Memory B cell (primary cell): ENCODE measurements around the gene ZDHHC11B.
"Not testable (repeated sequence)": the region's sequence is repeated elsewhere in the genome, so short reads cannot be mapped to it uniquely, and the experiment has no call there.

Experiments used
- ATAC-seq: fragments of 150-1000 bp; cut with Tn5 transposase; 2 replicates; pipeline ENCODE4 v1.10.0; 2021; ENCODE audit warnings: low read depth, mild to moderate bottlenecking, moderate library complexity
- DNase-seq, 2 donors: peaks; one replicate each; pipeline ENCODE4 v3.0.0; 2022; ENCODE audit warnings: low spot score in 2 of 2
- H3K27ac Mint-ChIP-seq: one replicate; pipeline ENCODE4 v1.8.0; 2022; ENCODE audit warnings: mild to moderate bottlenecking, moderate library complexity, mixed read lengths
- H3K27me3 Mint-ChIP-seq: one replicate; pipeline ENCODE4 v1.8.0; 2022; ENCODE audit warnings: mixed read lengths
- H3K36me3 Mint-ChIP-seq: one replicate; pipeline ENCODE4 v1.8.0; 2022; ENCODE audit warnings: mild to moderate bottlenecking, mixed read lengths
- H3K4me1 Mint-ChIP-seq: one replicate; pipeline ENCODE4 v1.8.0; 2022; ENCODE audit warnings: mixed read lengths
- H3K4me3 Mint-ChIP-seq: one replicate; pipeline ENCODE4 v1.8.0; 2022; ENCODE audit warnings: mild to moderate bottlenecking, moderate library complexity, mixed read lengths
- H3K9me3 Mint-ChIP-seq: one replicate; pipeline ENCODE4 v1.8.0; 2022; ENCODE audit warnings: mixed read lengths

The ZDHHC11B gene

GRCh38 chr5:746258-746761 is 38.2 kb downstream of the ZDHHC11B start:
- Mint-ChIP-seq H3K27ac (no peak overlapping the region), H3K9me3 (no peaks in the 10 kb centered on the region), H3K4me1 (no peaks in the 10 kb centered on the region), H3K27me3 (peaks cover 2% of the 10 kb centered on the region), H3K36me3 (no peaks in the 10 kb centered on the region), H3K4me3 (no peak overlapping the region)
- DNase-seq: no peak
- ATAC-seq: no peak

- not testable (repeated sequence) for ATAC-seq
Observed at GRCh38 chr5:745272-746142, 39.0 kb downstream of the ZDHHC11B start.

GRCh38 chr5:743696-744404 is 40.7 kb downstream of the ZDHHC11B start:
- DNase-seq, H3K4me3 Mint-ChIP-seq, H3K27ac Mint-ChIP-seq, H3K9me3 Mint-ChIP-seq, ATAC-seq, H3K27me3 Mint-ChIP-seq, H3K4me1 Mint-ChIP-seq, H3K36me3 Mint-ChIP-seq: not testable (repeated sequence)

More at GRCh38 chr5:745272-746142, 39.0 kb downstream of the ZDHHC11B start:
- not testable (repeated sequence) for H3K36me3 Mint-ChIP-seq, H3K9me3 Mint-ChIP-seq, H3K4me1 Mint-ChIP-seq, H3K27ac Mint-ChIP-seq, DNase-seq, H3K4me3 Mint-ChIP-seq, H3K27me3 Mint-ChIP-seq

GRCh38 chr5:742276-742675 is 42.3 kb downstream of the ZDHHC11B start:
- H3K4me1 Mint-ChIP-seq, H3K27me3 Mint-ChIP-seq, H3K9me3 Mint-ChIP-seq, H3K36me3 Mint-ChIP-seq, DNase-seq, H3K4me3 Mint-ChIP-seq, ATAC-seq, H3K27ac Mint-ChIP-seq: not testable (repeated sequence)

- H3K27me3 Mint-ChIP-seq, H3K36me3 Mint-ChIP-seq, H3K9me3 Mint-ChIP-seq, H3K4me1 Mint-ChIP-seq, H3K27ac Mint-ChIP-seq, H3K4me3 Mint-ChIP-seq, DNase-seq, ATAC-seq: not testable (repeated sequence)
Observed at GRCh38 chr5:734145-734544, 50.4 kb downstream of the ZDHHC11B start.

GRCh38 chr5:732754-733454 is 51.6 kb downstream of the ZDHHC11B start:
- ATAC-seq, H3K4me3 Mint-ChIP-seq, DNase-seq, H3K9me3 Mint-ChIP-seq, H3K27me3 Mint-ChIP-seq, H3K4me1 Mint-ChIP-seq, H3K36me3 Mint-ChIP-seq, H3K27ac Mint-ChIP-seq: not testable (repeated sequence)

- not testable (repeated sequence) for H3K36me3 Mint-ChIP-seq, ATAC-seq, H3K4me3 Mint-ChIP-seq, H3K27me3 Mint-ChIP-seq, DNase-seq, H3K9me3 Mint-ChIP-seq, H3K27ac Mint-ChIP-seq, H3K4me1 Mint-ChIP-seq
Observed at GRCh38 chr5:729225-729624, 55.3 kb downstream of the ZDHHC11B start.

- not testable (repeated sequence) for H3K27me3 Mint-ChIP-seq, ATAC-seq, H3K27ac Mint-ChIP-seq, H3K4me1 Mint-ChIP-seq, H3K4me3 Mint-ChIP-seq, H3K9me3 Mint-ChIP-seq, DNase-seq, H3K36me3 Mint-ChIP-seq
Observed at GRCh38 chr5:727087-727486, 57.4 kb downstream of the ZDHHC11B start.

GRCh38 chr5:723865-724264 is 60.7 kb downstream of the ZDHHC11B start:
- DNase-seq, H3K9me3 Mint-ChIP-seq, H3K4me1 Mint-ChIP-seq, H3K4me3 Mint-ChIP-seq, H3K27me3 Mint-ChIP-seq, H3K27ac Mint-ChIP-seq, ATAC-seq, H3K36me3 Mint-ChIP-seq: not testable (repeated sequence)

GRCh38 chr5:723309-723708 is 61.2 kb downstream of the ZDHHC11B start:
- not testable (repeated sequence) for DNase-seq, H3K27me3 Mint-ChIP-seq, H3K27ac Mint-ChIP-seq, H3K4me1 Mint-ChIP-seq, H3K4me3 Mint-ChIP-seq, H3K36me3 Mint-ChIP-seq, ATAC-seq
- H3K9me3 Mint-ChIP-seq: peaks cover 11% of the 10 kb centered on the region

- Mint-ChIP-seq H3K27me3 (peaks cover 21% of the 10 kb centered on the region), H3K9me3 (peaks cover 19% of the 10 kb centered on the region), H3K36me3 (peaks cover 10% of the 10 kb centered on the region)
- H3K4me3 Mint-ChIP-seq, DNase-seq, H3K27ac Mint-ChIP-seq, H3K4me1 Mint-ChIP-seq, ATAC-seq: not testable (repeated sequence)
Observed at GRCh38 chr5:719379-719778, 65.2 kb downstream of the ZDHHC11B start.

GRCh38 chr5:717143-717542 is 67.4 kb downstream of the ZDHHC11B start:
- Mint-ChIP-seq H3K27ac (no peak overlapping the region), H3K36me3 (peaks cover 10% of the 10 kb centered on the region), H3K9me3 (peaks cover 19% of the 10 kb centered on the region)

GRCh38 chr5:716740-717139 is 67.8 kb downstream of the ZDHHC11B start:
- Mint-ChIP-seq H3K27me3 (peaks cover 21% of the 10 kb centered on the region), H3K9me3 (peaks cover 19% of the 10 kb centered on the region), H3K36me3 (peaks cover 10% of the 10 kb centered on the region)
- not testable (repeated sequence) for DNase-seq, H3K4me3 Mint-ChIP-seq, H3K27ac Mint-ChIP-seq, ATAC-seq, H3K4me1 Mint-ChIP-seq

More at GRCh38 chr5:717143-717542, 67.4 kb downstream of the ZDHHC11B start:
- Mint-ChIP-seq H3K4me3 (no peak overlapping the region), H3K27me3 (peaks cover 21% of the 10 kb centered on the region), H3K4me1 (no peaks in the 10 kb centered on the region)
- ATAC-seq (no peak), DNase-seq (no peak)

- H3K4me3 Mint-ChIP-seq, H3K4me1 Mint-ChIP-seq, DNase-seq, H3K27ac Mint-ChIP-seq, ATAC-seq: not testable (repeated sequence)
- Mint-ChIP-seq H3K36me3 (peaks cover 16% of the 10 kb centered on the region), H3K27me3 (peaks cover 29% of the 10 kb centered on the region), H3K9me3 (peaks cover 19% of the 10 kb centered on the region)
Observed at GRCh38 chr5:715636-716035, 68.9 kb downstream of the ZDHHC11B start.
